ENCODE results near the gene FNBP1.

The FNBP1 gene

GRCh38 chr9:129861447-129861827 lies 181.6 kb downstream of the FNBP1 start:
- Histone ChIP-seq H3K9me3 (no peaks in the 10 kb centered on the region), H3K4me1 (peaks cover 11% of the 10 kb centered on the region), H3K36me3 (peaks cover 23% of the 10 kb centered on the region), H3K27me3 (no peaks in the 10 kb centered on the region), H3K4me3 (ENCODE audit: low read depth, low read length) (no peak overlapping the region)
- TF ChIP-seq, protein P1, sequence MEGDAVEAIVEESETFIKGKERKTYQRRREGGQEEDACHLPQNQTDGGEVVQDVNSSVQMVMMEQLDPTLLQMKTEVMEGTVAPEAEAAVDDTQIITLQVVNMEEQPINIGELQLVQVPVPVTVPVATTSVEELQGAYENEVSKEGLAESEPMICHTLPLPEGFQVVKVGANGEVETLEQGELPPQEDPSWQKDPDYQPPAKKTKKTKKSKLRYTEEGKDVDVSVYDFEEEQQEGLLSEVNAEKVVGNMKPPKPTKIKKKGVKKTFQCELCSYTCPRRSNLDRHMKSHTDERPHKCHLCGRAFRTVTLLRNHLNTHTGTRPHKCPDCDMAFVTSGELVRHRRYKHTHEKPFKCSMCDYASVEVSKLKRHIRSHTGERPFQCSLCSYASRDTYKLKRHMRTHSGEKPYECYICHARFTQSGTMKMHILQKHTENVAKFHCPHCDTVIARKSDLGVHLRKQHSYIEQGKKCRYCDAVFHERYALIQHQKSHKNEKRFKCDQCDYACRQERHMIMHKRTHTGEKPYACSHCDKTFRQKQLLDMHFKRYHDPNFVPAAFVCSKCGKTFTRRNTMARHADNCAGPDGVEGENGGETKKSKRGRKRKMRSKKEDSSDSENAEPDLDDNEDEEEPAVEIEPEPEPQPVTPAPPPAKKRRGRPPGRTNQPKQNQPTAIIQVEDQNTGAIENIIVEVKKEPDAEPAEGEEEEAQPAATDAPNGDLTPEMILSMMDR (IDR thresholded peaks at IDR 0.05; ENCODE audit: low read depth, low read length): no peak
- no peak for DNase-seq

DNA sequence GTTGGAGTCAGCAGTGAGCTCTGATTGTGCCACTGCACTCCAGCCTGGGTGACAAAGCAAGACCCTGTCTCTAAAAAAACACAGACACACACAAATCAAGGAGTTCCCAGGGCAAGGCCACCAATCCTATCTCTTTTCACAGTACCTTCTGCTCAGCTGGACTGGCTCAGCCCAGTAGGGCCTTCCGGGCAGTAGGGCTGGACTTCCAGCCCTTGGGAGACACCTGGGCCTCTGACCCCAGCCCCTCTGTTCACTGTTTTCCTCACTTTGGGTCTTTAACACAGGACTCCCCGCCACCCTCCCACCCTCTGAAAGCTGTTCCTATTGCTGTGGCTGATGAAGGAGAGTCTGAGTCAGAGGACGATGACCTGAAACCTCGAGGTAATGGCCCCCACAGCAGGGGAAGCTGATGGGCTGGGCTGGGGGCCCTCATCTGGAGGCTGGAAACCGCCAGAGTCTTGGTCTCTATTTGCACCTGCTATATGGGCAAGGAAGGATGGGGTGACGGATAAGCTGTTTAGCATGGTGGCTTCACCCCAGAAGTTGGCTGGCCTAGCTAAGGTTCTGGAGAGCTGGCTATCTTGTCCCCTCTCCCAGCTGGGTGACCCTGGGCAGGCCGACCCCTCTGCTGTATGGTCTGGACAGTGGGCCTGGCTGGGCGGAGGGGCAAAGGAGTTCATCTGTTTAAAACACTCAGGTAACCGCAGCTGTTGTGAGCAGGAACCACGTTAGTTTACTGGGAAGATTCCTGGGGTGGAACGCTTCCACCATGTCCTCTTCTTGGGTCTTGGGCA lies 182.1 kb downstream of the FNBP1 start:
- TF ChIP-seq, protein P1 (IDR thresholded peaks at IDR 0.05; ENCODE audit: low read depth, low read length): no peak
- peaks cover 11% of the 10 kb centered on the region for H3K4me1 ChIP-seq
- no peaks in the 10 kb centered on the region for H3K27me3 ChIP-seq
- peaks cover 23% of the 10 kb centered on the region for H3K36me3 ChIP-seq
- H3K9me3 ChIP-seq: no peaks in the 10 kb centered on the region
- no peak overlapping the region for H3K4me3 ChIP-seq (ENCODE audit: low read depth, low read length)
- no peak for DNase-seq

GRCh38 chr9:129858167-129858962 lies 184.6 kb downstream of the FNBP1 start:
- peaks cover 23% of the 10 kb centered on the region for H3K36me3 ChIP-seq

DNA sequence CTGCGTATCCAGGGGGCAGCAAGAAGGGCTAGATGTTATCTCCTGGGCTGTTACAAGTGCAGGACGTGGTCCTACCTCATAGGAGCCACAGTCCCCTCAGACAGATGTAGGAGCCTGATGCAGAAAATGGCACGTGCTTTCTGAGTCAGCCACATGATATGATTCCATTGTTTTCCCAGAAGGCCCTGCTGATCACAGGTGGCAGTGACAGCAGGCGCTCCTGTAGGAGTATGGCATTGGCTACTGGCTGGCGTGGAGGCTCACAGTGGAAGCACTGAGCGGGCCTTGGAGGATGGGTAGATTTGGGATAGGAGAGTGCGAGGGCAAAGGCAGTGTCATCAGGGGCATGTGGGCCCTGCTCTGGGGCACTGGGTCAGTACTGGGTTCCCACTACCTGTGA lies 185.8 kb downstream of the FNBP1 start:
- peaks cover 8% of the 10 kb centered on the region for H3K4me1 ChIP-seq

More at GRCh38 chr9:129858167-129858962, 184.6 kb downstream of the FNBP1 start:
- TF ChIP-seq, protein P1 (IDR thresholded peaks at IDR 0.05; ENCODE audit: low read depth, low read length): no peak
- H3K4me1 ChIP-seq: peaks cover 8% of the 10 kb centered on the region
- no peaks in the 10 kb centered on the region for H3K9me3 ChIP-seq
- H3K27me3 ChIP-seq: no peaks in the 10 kb centered on the region
- DNase-seq: no peak
- no peak overlapping the region for H3K4me3 ChIP-seq (ENCODE audit: low read depth, low read length)

DNA sequence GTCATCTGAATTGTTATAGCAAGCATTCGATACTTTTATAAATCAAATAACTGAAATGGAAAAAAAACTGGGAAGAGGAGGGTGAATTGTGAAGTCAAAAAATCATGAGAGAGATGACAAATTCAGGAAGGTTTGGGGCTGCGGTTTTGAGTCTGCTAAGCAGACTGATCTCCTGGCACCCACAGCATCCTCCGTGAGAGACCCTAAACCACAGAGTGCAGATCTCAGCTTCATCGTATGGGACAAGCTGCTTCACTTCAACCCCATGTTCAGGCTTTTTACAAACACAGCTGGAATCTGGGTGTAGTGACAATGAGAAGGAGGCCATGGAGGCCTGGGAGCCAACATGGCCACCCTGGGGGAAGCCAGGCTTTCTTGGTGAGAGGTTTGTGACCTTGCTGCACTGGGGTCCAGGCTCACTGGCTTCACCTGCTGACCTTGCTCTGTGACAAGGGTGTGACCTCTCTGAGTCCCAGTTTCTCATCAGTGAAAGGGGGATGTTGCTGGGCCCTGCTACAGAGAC lies 188.3 kb downstream of the FNBP1 start:
- no peaks in the 10 kb centered on the region for H3K9me3 ChIP-seq
- peaks cover 27% of the 10 kb centered on the region for H3K36me3 ChIP-seq
- no peak for DNase-seq
- peaks cover 9% of the 10 kb centered on the region for H3K4me1 ChIP-seq
- TF ChIP-seq, protein P1 (IDR thresholded peaks at IDR 0.05; ENCODE audit: low read depth, low read length): no peak
- no peak overlapping the region for H3K4me3 ChIP-seq (ENCODE audit: low read depth, low read length)
- no peaks in the 10 kb centered on the region for H3K27me3 ChIP-seq

More for the DNA sequence above, 185.8 kb downstream of the FNBP1 start:
- no peak for DNase-seq
- Histone ChIP-seq H3K36me3 (peaks cover 26% of the 10 kb centered on the region), H3K4me3 (ENCODE audit: low read depth, low read length) (no peak overlapping the region), H3K9me3 (no peaks in the 10 kb centered on the region), H3K27me3 (no peaks in the 10 kb centered on the region)
- TF ChIP-seq, protein P1 (IDR thresholded peaks at IDR 0.05; ENCODE audit: low read depth, low read length): no peak

Measured in BE2C (cell line).